ENCODE measurements around the gene SLC38A9.
A peak's percentile ranks its signal among the peaks of the same experiment; 100 is the strongest.

Gene SLC38A9

GRCh38 chr5:55649963-55650362, 62.2 kb downstream of the SLC38A9 start:
- no peak for DNase-seq (ENCODE audit: low spot score)

GRCh38 chr5:55645304-55645703, 66.8 kb downstream of the SLC38A9 start:
- no peak for DNase-seq (ENCODE audit: low spot score)

DNA sequence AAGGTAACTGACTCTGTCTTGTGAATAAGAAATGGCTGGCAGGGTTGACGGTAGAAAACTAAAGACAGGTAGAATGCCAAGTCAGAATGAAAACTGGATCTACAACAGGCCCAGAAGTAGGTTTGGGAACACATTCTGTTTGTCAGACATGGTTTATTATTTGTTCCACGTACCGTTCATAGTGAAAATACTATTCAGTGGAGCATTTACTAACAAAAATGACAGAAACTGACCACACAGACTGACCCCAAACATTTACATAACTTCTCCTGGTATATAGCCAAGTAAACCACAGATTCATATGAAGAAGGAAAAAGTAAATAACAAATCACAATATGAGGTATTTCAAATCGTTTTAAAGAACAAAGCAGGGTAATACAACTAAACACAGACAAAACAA, 73.7 kb downstream of the SLC38A9 start:
- no peak for DNase-seq (ENCODE audit: low spot score)

DNA sequence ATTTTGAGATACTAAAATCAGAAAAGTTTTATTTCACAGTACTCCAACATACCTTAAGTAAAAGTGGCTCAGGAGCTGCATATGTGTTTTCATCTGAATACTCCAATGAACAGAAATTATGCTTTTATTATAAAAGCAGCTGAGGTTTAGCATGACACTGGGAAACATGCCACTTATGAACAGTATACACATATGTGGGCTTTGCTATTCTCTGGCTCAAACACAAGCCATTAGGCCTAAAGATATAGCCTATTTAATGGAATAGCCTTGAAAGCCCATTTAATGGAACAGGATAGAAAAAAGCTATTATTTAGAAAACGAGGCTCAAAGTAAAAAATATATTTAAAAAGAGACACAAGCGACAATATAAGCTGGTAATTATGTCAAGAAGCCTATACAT, 74.1 kb downstream of the SLC38A9 start:
- DNase-seq (ENCODE audit: low spot score): no peak

GRCh38 chr5:55636683-55637082, 75.4 kb downstream of the SLC38A9 start:
- peak; percentile 37 for DNase-seq (ENCODE audit: low spot score)

DNA sequence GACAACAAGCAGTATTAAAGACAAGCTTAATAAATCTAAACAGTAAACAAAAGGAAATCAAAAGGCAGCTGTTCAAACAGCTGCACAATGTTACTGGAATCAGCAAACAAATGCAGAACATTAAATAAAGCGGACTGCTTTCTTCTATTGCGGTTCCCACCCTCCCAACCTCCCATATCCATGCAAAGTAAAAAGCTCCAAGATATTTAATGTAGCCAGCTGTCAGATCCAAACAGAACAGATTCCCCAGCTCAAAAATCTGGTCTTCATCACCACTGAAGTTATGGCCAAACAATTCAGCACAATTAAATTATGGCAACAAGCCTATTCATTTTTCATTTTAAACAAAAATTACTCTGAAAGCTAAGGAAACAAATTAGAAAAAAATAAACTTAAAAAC, 75.9 kb downstream of the SLC38A9 start:
- DNase-seq (ENCODE audit: low spot score): no peak

DNA sequence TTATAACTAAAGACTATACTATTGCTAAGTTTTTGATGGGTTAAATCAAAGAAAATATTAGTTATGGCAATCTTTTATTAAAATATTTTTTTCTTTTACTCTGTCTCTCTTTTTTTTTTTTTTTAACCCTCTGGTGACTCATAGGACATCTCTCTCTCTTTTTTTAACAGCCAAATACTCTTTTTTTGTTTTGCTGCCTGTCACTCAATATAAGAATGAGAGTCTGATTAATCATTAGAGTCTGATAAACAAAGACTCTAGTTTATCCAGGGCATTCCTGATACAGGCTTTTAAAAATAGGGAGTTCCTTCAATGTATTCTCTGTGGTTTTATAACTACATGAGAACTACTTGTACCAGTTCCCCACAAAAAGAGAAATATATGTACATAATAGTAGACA, 77.3 kb downstream of the SLC38A9 start:
- no peak for DNase-seq (ENCODE audit: low spot score)

DNA sequence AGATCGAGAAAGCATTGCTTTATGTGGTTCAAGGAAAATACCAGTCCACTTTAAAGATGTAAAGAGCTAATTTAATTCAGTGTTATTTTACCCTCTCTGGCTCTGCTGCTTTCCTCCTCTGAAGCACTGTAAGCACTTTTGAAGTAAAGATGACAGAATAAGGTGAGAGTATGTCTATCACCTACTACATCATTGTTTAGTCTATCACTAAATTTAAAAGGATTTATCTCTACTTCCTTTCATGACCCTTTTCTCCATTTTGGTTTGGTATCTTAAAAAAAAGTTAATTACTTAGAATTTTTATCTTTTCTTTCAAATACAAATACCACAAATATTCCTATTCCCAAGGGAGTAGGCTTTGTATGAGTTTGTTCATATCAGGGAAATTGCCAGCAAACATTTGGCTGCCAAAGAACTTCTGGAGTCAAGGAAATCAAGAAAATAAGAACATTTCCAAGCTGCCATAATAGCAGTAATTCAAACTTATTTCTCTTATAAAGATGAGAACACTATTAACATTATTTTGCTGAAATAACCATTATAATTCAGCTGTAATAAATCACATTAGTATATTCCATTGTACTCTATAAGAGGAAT, 77.8 kb downstream of the SLC38A9 start:
- no peak for DNase-seq (ENCODE audit: low spot score)

GRCh38 chr5:55633574-55634208, 78.4 kb downstream of the SLC38A9 start:
- DNase-seq (ENCODE audit: low spot score): no peak

DNA sequence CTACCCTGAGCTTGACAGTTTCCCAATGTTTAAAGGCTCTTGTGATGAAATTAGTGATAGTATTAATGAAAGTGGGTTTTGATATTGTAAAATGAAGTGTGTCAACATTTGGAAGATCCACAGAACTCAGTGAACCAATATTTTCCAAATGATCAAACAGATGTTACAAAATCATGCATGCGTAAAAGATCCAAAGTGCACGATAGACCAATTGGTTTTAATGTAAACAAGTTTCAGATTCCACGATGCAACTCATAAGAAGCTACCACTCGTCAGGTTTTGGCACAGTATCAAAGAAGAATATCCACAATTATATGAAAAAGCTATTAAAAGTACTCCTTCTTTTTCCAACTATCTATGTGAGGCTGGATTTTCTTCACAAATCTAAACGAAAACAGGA, 82.3 kb downstream of the SLC38A9 start:
- no peak for DNase-seq (ENCODE audit: low spot score)

DNA sequence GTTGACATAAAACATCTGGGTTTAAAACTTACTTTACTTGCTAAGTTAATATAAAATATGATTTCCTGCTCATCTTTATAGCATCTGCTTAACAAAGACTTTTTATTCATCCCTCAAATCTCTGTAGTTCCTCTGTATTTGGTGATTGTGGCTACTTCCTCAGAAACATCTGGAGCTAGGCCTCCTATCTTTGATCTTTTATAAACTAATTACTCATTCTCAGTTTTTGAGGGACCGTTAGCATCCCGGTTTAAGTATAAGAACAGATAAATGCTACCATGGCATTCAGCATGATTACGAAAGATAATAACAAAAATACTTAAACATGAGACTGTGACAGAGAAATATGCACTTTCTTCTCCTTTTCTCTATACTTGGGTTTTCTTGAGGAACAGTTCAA, 85.3 kb downstream of the SLC38A9 start:
- DNase-seq (ENCODE audit: low spot score): no peak

- DNase-seq (ENCODE audit: low spot score): no peak
Observed at GRCh38 chr5:55625913-55626312, 86.2 kb downstream of the SLC38A9 start.

- DNase-seq (ENCODE audit: low spot score): no peak
Observed at GRCh38 chr5:55625589-55625909, 86.6 kb downstream of the SLC38A9 start.

- DNase-seq (ENCODE audit: low spot score): no peak
Observed at GRCh38 chr5:55624841-55625588, 87.1 kb downstream of the SLC38A9 start.

DNA sequence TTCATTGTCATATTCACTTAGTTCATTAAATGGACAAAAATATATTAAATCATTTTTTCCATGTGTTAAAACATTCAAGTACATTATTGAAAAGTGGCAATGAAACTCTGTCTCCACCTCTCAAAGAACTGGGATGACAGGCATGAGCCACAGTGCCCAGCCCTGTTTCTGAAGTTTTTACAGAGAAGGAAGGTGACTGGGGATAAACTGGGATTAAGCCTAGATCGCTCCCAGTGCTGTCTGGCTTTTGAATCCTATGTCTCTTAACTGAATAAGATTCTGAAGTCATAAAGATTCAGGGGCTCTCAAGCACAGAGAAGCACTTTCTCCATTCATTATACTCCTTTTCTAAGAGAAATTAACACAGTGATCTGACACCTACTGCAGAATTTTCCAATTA, 88.3 kb downstream of the SLC38A9 start:
- DNase-seq (ENCODE audit: low spot score): no peak

GRCh38 chr5:55622460-55622859, 89.7 kb downstream of the SLC38A9 start:
- DNase-seq (ENCODE audit: low spot score): no peak

GRCh38 chr5:55621229-55621628, 90.9 kb downstream of the SLC38A9 start:
- no peak for DNase-seq (ENCODE audit: low spot score)

DNA sequence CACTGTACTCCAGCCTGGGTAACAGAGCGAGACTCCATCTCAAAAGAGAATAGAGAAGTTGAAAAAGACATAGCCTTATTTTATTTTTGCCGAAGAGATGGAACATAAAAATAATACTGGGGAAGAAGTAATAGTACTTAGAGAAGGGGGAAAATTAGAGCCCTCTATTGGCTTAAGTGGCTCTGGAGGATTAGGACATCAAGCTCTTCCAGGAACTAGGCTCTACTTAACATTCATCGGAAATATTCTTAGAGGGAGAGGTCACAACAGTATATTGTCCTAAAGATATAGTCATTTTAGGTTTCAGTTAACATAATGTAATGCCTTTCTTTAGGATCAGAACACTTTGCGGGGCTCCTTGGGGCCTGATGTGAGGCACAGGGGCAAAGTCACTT, 91.4 kb downstream of the SLC38A9 start:
- no peak for DNase-seq (ENCODE audit: low spot score)

DNA sequence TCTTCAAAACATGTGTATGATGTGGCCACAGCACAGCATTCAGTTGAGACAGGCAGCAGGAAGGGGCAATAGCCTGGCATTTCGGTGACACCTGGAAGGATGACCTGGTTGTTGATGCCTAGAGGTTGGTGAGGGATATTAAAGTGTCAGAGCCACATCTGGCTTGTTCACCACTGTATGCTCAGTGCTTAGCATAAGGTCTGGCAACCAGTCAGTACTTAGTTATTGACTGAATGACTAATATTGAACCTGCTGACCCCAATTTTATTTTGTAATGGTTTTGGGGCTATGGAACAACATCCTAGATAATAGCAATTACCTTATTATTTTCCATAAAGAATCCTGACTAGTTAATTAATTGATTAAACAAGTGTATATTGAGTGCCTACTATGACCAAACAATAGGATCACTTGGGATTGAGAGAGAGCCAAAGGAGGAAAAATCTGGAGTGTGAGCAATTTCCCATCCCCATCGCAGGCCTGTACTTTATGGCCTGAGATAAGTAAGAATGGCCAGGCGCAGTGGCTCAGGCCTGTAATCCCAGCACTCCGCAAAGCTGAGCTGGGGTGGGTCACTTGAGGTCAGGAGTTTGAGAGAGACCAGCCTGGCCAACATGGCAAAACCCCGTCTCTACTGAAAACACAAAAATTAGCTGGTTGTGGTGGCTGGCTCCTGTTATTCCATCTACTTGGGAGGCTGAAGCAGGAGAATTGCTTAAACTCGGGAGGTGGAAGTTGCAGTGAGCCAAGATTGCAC, 91.9 kb downstream of the SLC38A9 start:
- no peak for DNase-seq (ENCODE audit: low spot score)

- DNase-seq (ENCODE audit: low spot score): no peak
Observed at GRCh38 chr5:55618318-55618717, 93.8 kb downstream of the SLC38A9 start.

GRCh38 chr5:55613112-55613868, 98.8 kb downstream of the SLC38A9 start:
- no peak for DNase-seq (ENCODE audit: low spot score)

- no peak for DNase-seq (ENCODE audit: low spot score)
Observed at GRCh38 chr5:55610542-55610941, 101.6 kb downstream of the SLC38A9 start.

Measured in globus pallidus (tissue), 1 donor.